Ecto neural progenitor cell (in vitro differentiated cells): Measurements from ENCODE around the gene CCDC187.
"Not testable (repeated sequence)": the region's sequence is repeated elsewhere in the genome, so short reads cannot be mapped to it uniquely, and the experiment has no call there.

Experiments
- DNase-seq: peaks from one replicate; pipeline ENCODE4 v3.0.0-alpha.2; 2018; ENCODE audit warnings: low spot score

Gene CCDC187

GRCh38 chr9:136326761-136327303 is 22.9 kb upstream of the CCDC187 start:
- no peak for DNase-seq

GRCh38 chr9:136326061-136326760 is 22.3 kb upstream of the CCDC187 start:
- no peak for DNase-seq

- DNase-seq: no peak
These were observed 21.5 kb upstream of the CCDC187 start for GRCh38 chr9:136325358-136325757.

- no peak for DNase-seq
These were observed 20.8 kb upstream of the CCDC187 start for GRCh38 chr9:136324501-136325300.

GRCh38 chr9:136323371-136323789 is 19.5 kb upstream of the CCDC187 start:
- DNase-seq: no peak

- no peak for DNase-seq
These were observed 18.9 kb upstream of the CCDC187 start for GRCh38 chr9:136322756-136323330.

GRCh38 chr9:136321561-136321960 is 17.7 kb upstream of the CCDC187 start:
- no peak for DNase-seq

- not testable (repeated sequence) for DNase-seq
These were observed 17.1 kb upstream of the CCDC187 start for GRCh38 chr9:136320972-136321371.

- not testable (repeated sequence) for DNase-seq
These were observed 16.1 kb upstream of the CCDC187 start for GRCh38 chr9:136319955-136320354.

- not testable (repeated sequence) for DNase-seq
These were observed 15.3 kb upstream of the CCDC187 start for GRCh38 chr9:136319244-136319643.

- no peak for DNase-seq
These were observed 14.9 kb upstream of the CCDC187 start for GRCh38 chr9:136318776-136319241.

- no peak for DNase-seq
These were observed 14.3 kb upstream of the CCDC187 start for GRCh38 chr9:136318111-136318775.

GRCh38 chr9:136317695-136318094 is 13.8 kb upstream of the CCDC187 start:
- no peak for DNase-seq

- DNase-seq: no peak
These were observed 13.2 kb upstream of the CCDC187 start for GRCh38 chr9:136316896-136317676.

- DNase-seq: no peak
These were observed 12.4 kb upstream of the CCDC187 start for GRCh38 chr9:136316271-136316751.

GRCh38 chr9:136314944-136315343 is 11.1 kb upstream of the CCDC187 start:
- no peak for DNase-seq

GRCh38 chr9:136314056-136314416 is 10.1 kb upstream of the CCDC187 start:
- DNase-seq: no peak

GRCh38 chr9:136313111-136314055 is 9.5 kb upstream of the CCDC187 start:
- no peak for DNase-seq

- no peak for DNase-seq
These were observed 8.5 kb upstream of the CCDC187 start for GRCh38 chr9:136312436-136312835.

- DNase-seq: no peak
These were observed 8.1 kb upstream of the CCDC187 start for GRCh38 chr9:136312009-136312375.
